Activated naive CD8-positive, alpha-beta T cell treated with anti-CD3 and anti-CD28 coated beads, Interleukin-2, amount 10 ng/mL, durations not matched to agents 7 days and 5 days (primary cell): ENCODE measurements around the gene CRYGD. TPM values are rescaled to one million over a fixed set of nuclear protein-coding genes. Genes with fewer than 3 reads are reported as not detected.
A peak's percentile ranks its signal among the peaks of the same experiment; 100 is the strongest.
"Not testable (repeated sequence)": the region's sequence is repeated elsewhere in the genome, so short reads cannot be mapped to it uniquely, and the experiment has no call there.

Source experiments
- ATAC-seq: fragments of 150-1000 bp; cut with Tn5 transposase; one replicate; pipeline ENCODE4 v1.10.0; 2021; ENCODE audit warnings: low read depth, moderate library complexity
- POLR2A ChIA-PET: fragments of 350-600 bp; sonication (Branson Sonifier 250); formaldehyde crosslinking; loops from one replicate; lab custom pipeline; 2021; ENCODE audit warnings: antibody characterized with exemption; lab: Charles Lee
- DNase-seq: peaks from one replicate; pipeline ENCODE4 v3.0.0; 2021
- H3K27ac Mint-ChIP-seq: one replicate; pipeline ENCODE4 v1.8.0; 2022; ENCODE audit warnings: mild to moderate bottlenecking, mixed read lengths
- H3K27me3 Mint-ChIP-seq: one replicate; pipeline ENCODE4 v1.8.0; 2022; ENCODE audit warnings: mild to moderate bottlenecking, moderate library complexity, mixed read lengths
- H3K36me3 Mint-ChIP-seq: one replicate; pipeline ENCODE4 v1.8.0; 2021; ENCODE audit warnings: mild to moderate bottlenecking, mixed read lengths
- H3K4me1 Mint-ChIP-seq: one replicate; pipeline ENCODE4 v1.8.0; 2021; ENCODE audit warnings: mixed read lengths
- H3K4me3 Mint-ChIP-seq: one replicate; pipeline ENCODE4 v1.8.0; 2022; ENCODE audit warnings: mild to moderate bottlenecking, moderate library complexity, mixed read lengths
- H3K9me3 Mint-ChIP-seq: one replicate; pipeline ENCODE4 v1.8.0; 2021; ENCODE audit warnings: mixed read lengths
- total RNA-seq, 2 experiments: library from RNA; stranded (reverse); gene quantifications; one replicate each; pipeline ENCODE4 v1.2.3, GENCODE V29; 2021

The CRYGD gene
- total RNA-seq = not detected

- peak; percentile 43 for DNase-seq
- Mint-ChIP-seq H3K4me1 (peaks cover 13% of the 10 kb centered on the region), H3K27me3 (peaks cover 45% of the 10 kb centered on the region), H3K4me3 (peak within 1 kb of the TSS; percentile 53)
- H3K27ac Mint-ChIP-seq, POLR2A ChIA-PET, H3K9me3 Mint-ChIP-seq, H3K36me3 Mint-ChIP-seq: not testable (repeated sequence)
- peak; percentile 83 for ATAC-seq
Measured at GRCh38 chr2:208124013-208124715, at the start of gene CRYGD. CRYGD (minus strand) TSS chr2:208124524; CDS start chr2:208124473, 51 bp downstream.

GRCh38 chr2:208172125-208172524 lies 47.8 kb upstream of the CRYGD start:
- H3K27me3 Mint-ChIP-seq = peaks cover 19% of the 10 kb centered on the region
- H3K9me3 Mint-ChIP-seq = no peaks in the 10 kb centered on the region
- DNase-seq (no peak), ATAC-seq (no peak)
- POLR2A ChIA-PET = no interaction called here
- no peak overlapping the region for H3K27ac Mint-ChIP-seq
- no peak overlapping the region for H3K4me3 Mint-ChIP-seq
- H3K4me1 Mint-ChIP-seq = peaks cover 5% of the 10 kb centered on the region
- H3K36me3 Mint-ChIP-seq = no peaks in the 10 kb centered on the region

DNA sequence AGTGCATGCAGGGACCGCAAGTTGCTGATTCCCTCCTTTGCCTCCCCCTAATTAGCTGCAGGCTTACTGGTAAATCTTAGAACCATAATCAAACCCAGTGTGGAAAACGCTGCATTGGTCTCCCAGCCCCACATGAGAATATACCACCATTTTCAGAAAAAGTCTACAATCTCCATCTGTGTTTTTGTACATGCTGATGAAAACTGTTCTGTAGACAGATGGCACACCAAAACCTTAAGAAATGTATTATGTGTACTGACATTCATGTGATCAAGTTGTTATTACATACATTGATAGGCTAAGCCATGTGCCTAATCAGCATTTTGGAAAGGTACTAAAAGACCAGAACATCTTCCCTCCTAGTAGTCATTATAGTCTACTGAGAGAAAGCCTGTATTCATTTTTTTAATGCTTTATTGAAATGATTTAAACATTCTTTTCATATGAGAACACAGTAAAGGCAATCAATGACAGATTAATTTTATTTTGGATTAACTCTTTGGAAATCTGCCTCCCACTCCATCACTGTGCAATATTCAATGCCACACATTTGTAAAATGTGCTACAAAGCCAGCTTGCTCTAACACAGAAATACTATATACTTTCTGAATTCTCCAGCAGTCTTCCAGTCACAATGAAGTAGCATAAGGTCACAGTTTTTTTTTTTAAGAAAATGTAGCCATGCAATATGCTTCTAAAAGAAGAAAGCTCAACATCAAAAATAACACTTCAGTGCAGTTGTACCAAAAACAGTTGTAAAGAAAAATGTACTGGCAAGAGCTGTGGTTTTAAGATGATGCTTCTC lies 40.8 kb upstream of the CRYGD start:
- Mint-ChIP-seq H3K27ac (no peak overlapping the region), H3K4me3 (no peak overlapping the region), H3K9me3 (no peaks in the 10 kb centered on the region), H3K4me1 (no peaks in the 10 kb centered on the region), H3K27me3 (peaks cover 28% of the 10 kb centered on the region), H3K36me3 (no peaks in the 10 kb centered on the region)
- no peak for ATAC-seq
- POLR2A ChIA-PET = interaction anchor here (1.3 kb wide), 1 partner anchor 64 kb away, joined by 4 read pairs; no protein-coding TSS in a partner anchor
- no peak for DNase-seq

DNA sequence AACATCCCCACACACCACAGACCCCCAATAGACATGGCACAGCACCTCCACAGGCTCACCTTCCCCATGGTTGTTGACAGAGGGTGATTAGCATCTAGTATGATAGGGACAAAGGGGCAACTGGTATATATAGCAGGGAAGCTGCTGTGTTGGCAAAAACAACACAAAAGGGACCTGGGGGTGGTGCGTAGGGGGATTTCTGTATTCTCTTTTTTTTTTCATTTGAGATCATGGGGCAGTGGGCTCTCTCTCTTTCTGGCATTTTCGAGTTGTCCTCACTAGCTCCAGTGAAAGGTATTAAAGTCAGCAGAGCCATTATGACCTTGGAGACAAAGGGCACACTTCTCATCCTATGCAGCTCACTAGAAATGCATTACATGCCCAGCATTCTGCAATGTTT lies 39.2 kb upstream of the CRYGD start, which contains the start of gene CRYGA:
TSS of gene CRYGA (minus strand) at position 101 of the 400 bp plus-strand sequence. CDS start at position 68, 33 bp downstream.
- ATAC-seq = no peak
- Mint-ChIP-seq H3K4me3 (no peak within 1 kb of the TSS), H3K27me3 (peaks cover 20% of the 10 kb centered on the region), H3K27ac (no peak within 1 kb of the TSS), H3K4me1 (no peaks in the 10 kb centered on the region), H3K9me3 (no peaks in the 10 kb centered on the region), H3K36me3 (no peaks in the 10 kb centered on the region)
- POLR2A ChIA-PET = no interaction called here
- DNase-seq = no peak

GRCh38 chr2:208156439-208156838 lies 32.1 kb upstream of the CRYGD start:
- Mint-ChIP-seq H3K27me3 (peaks cover 22% of the 10 kb centered on the region), H3K4me1 (no peaks in the 10 kb centered on the region), H3K36me3 (no peaks in the 10 kb centered on the region), H3K4me3 (no peak overlapping the region), H3K9me3 (no peaks in the 10 kb centered on the region), H3K27ac (no peak overlapping the region)
- POLR2A ChIA-PET = no interaction called here
- no peak for ATAC-seq
- DNase-seq = no peak

DNA sequence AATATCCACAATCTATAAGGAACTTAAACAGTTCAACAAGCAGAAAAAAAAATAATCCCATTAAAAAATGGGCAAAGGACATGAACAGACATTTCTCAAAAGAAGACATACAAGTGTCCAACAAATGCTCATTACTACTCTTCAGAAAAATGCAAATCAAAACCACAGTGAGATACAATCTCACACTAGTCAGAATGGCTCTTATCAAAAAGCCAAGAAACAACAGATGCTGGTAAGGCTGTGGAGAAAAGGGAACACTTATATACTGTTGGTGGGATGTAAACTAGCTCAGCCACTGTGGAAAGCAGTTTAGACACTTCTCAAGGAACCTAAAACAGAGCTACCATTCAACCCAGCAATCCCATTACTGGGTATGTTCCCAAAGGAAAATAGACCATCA lies 28.8 kb upstream of the CRYGD start:
- H3K36me3 Mint-ChIP-seq = no peaks in the 10 kb centered on the region
- DNase-seq (no peak), ATAC-seq (no peak)
- H3K27ac Mint-ChIP-seq = no peak overlapping the region
- H3K27me3 Mint-ChIP-seq = peaks cover 29% of the 10 kb centered on the region
- POLR2A ChIA-PET = no interaction called here
- no peaks in the 10 kb centered on the region for H3K9me3 Mint-ChIP-seq
- H3K4me3 Mint-ChIP-seq = no peak overlapping the region
- H3K4me1 Mint-ChIP-seq = no peaks in the 10 kb centered on the region

GRCh38 chr2:208150956-208151355 lies 26.6 kb upstream of the CRYGD start:
- Mint-ChIP-seq H3K36me3 (no peaks in the 10 kb centered on the region), H3K4me1 (no peaks in the 10 kb centered on the region), H3K27ac (no peak overlapping the region), H3K27me3 (peaks cover 23% of the 10 kb centered on the region), H3K4me3 (no peak overlapping the region), H3K9me3 (no peaks in the 10 kb centered on the region)
- DNase-seq (no peak), ATAC-seq (no peak)
- POLR2A ChIA-PET = no interaction called here

DNA sequence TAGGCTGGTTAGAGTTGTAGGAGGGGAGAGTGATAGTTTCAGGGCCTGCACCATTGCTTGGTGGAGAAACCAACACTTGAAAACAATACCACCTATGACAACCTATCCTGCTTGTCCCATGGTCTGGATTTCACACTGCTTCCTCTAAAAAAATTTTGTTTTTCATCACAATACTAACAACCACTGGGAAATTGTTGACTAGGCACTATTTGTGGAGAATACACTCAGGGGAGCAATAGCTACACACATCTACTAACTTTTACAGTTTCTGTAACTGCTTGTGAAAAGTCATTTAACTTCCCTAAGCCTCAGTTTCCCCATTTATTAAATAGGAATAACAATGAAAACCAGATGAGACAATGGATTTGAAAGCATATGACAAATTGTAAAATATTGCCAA lies 25.8 kb upstream of the CRYGD start:
- DNase-seq (no peak), ATAC-seq (no peak)
- Mint-ChIP-seq H3K4me3 (no peak overlapping the region), H3K36me3 (no peaks in the 10 kb centered on the region), H3K27me3 (peaks cover 17% of the 10 kb centered on the region), H3K27ac (no peak overlapping the region), H3K9me3 (no peaks in the 10 kb centered on the region), H3K4me1 (no peaks in the 10 kb centered on the region)
- POLR2A ChIA-PET = no interaction called here

DNA sequence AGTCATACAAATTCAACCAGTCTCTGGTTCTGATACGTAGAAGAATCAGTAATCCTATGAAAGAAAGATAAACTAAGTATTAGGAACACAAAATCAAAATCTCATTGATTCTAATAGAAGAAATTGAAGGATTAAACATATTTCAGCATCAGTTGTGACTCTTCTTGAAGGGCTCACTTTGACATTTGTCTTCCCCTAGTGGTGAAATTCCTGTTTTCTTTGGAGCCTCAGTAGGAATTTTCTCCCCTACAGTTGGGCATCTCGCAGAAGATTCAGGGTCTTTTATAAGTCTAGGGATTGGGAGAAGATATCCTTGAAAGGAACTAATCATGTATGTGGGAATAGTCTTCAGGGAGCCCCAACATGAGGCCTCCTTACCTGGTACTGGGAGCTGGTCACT lies 24.5 kb upstream of the CRYGD start:
- H3K9me3 Mint-ChIP-seq = peaks cover 2% of the 10 kb centered on the region
- no peak overlapping the region for H3K4me3 Mint-ChIP-seq
- ATAC-seq (no peak), DNase-seq (no peak)
- H3K4me1 Mint-ChIP-seq = no peaks in the 10 kb centered on the region
- no peaks in the 10 kb centered on the region for H3K36me3 Mint-ChIP-seq
- peaks cover 17% of the 10 kb centered on the region for H3K27me3 Mint-ChIP-seq
- POLR2A ChIA-PET = no interaction called here
- no peak overlapping the region for H3K27ac Mint-ChIP-seq

DNA sequence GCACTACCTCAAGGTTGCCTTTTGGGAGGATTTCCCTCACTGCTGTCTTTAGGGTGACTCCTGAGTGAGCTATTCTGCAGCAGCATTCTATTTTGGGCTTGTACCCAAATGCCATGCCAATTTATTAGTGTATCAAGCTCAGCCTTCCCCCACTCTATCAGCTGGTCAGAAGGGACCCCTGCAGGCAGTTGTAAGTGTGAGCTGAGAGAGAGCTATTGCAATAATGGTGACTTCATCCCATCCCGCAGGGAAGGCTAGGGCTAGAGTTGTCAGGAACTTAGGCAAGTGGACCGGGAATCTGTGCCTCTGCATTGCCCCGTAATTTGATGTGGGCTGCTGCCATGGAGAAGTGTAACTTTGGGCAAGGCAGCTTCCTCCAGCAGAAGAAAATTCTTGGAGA lies 23.4 kb upstream of the CRYGD start:
- no peak overlapping the region for H3K27ac Mint-ChIP-seq
- no peak for ATAC-seq
- DNase-seq = no peak
- peaks cover 16% of the 10 kb centered on the region for H3K27me3 Mint-ChIP-seq
- POLR2A ChIA-PET = no interaction called here
- H3K9me3 Mint-ChIP-seq = peaks cover 2% of the 10 kb centered on the region
- no peaks in the 10 kb centered on the region for H3K36me3 Mint-ChIP-seq
- H3K4me1 Mint-ChIP-seq = no peaks in the 10 kb centered on the region
- H3K4me3 Mint-ChIP-seq = no peak overlapping the region

DNA sequence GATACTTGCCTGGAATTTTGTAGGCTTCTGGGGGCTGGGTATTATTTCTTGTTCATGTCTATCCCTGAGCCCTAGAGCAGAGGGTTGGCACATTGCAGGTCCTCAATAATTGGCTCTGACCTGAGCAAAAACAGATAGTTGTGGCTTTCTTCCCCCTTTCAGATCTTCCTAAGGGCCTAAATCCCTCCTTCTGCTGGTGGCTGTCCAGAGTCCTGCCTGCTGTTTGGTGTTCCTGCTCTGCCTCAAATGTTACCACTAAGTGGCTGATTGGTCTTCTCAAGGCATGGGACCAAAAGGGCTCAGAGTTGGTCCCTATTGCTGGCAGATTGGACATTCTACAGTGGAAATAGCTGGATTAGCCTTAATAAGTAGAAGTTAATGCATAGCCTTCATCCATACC lies 22.7 kb upstream of the CRYGD start:
- H3K36me3 Mint-ChIP-seq = no peaks in the 10 kb centered on the region
- peaks cover 2% of the 10 kb centered on the region for H3K9me3 Mint-ChIP-seq
- ATAC-seq = no peak
- no peaks in the 10 kb centered on the region for H3K4me1 Mint-ChIP-seq
- H3K4me3 Mint-ChIP-seq = no peak overlapping the region
- no peak for DNase-seq
- no peak overlapping the region for H3K27ac Mint-ChIP-seq
- H3K27me3 Mint-ChIP-seq = peaks cover 9% of the 10 kb centered on the region
- POLR2A ChIA-PET = no interaction called here

GRCh38 chr2:208146006-208146405 lies 21.7 kb upstream of the CRYGD start, which contains the start of gene CRYGB:
CRYGB (minus strand) TSS chr2:208146158; CDS start chr2:208146120, 38 bp downstream.
- H3K9me3 Mint-ChIP-seq = peaks cover 2% of the 10 kb centered on the region
- DNase-seq = no peak
- POLR2A ChIA-PET = no interaction called here
- peaks cover 7% of the 10 kb centered on the region for H3K27me3 Mint-ChIP-seq
- H3K4me3 Mint-ChIP-seq = no peak within 1 kb of the TSS
- ATAC-seq = no peak
- no peaks in the 10 kb centered on the region for H3K36me3 Mint-ChIP-seq
- H3K27ac Mint-ChIP-seq = no peak within 1 kb of the TSS
- no peaks in the 10 kb centered on the region for H3K4me1 Mint-ChIP-seq

GRCh38 chr2:208142925-208143799 lies 18.8 kb upstream of the CRYGD start:
- H3K4me1 Mint-ChIP-seq = no peaks in the 10 kb centered on the region
- POLR2A ChIA-PET = no interaction called here
- no peak for ATAC-seq
- no peaks in the 10 kb centered on the region for H3K27me3 Mint-ChIP-seq
- no peak overlapping the region for H3K27ac Mint-ChIP-seq
- no peak for DNase-seq
- H3K4me3 Mint-ChIP-seq = no peak overlapping the region
- H3K36me3 Mint-ChIP-seq = no peaks in the 10 kb centered on the region
- H3K9me3 Mint-ChIP-seq = peaks cover 3% of the 10 kb centered on the region
